ES-I3 (cell line): Measurements from ENCODE around the gene KIAA1958.
"Not testable (repeated sequence)": the region's sequence is repeated elsewhere in the genome, so short reads cannot be mapped to it uniquely, and the experiment has no call there.

Experiments used
- H3K36me3 ChIP-seq: 2 replicates; pipeline ENCODE4 v1.6.1; 2013; ENCODE audit warnings: mild to moderate bottlenecking, low read length, control low read depth, moderate library complexity; ENCODE audit not compliant: insufficient read depth
- H3K4me1 ChIP-seq: 2 replicates; pipeline ENCODE4 v1.6.1; 2013; ENCODE audit warnings: mild to moderate bottlenecking, control low read depth, low read length; ENCODE audit not compliant: insufficient read depth
- H3K9ac ChIP-seq: 2 replicates; pipeline ENCODE4 v1.6.1; 2013; ENCODE audit warnings: low read depth, mild to moderate bottlenecking, low read length, moderate library complexity
- H3K9me3 ChIP-seq: 2 replicates; pipeline ENCODE4 v1.6.1; 2013; ENCODE audit warnings: mild to moderate bottlenecking, low read length, moderate library complexity; ENCODE audit not compliant: control insufficient read depth, insufficient read depth

KIAA1958 gene

DNA sequence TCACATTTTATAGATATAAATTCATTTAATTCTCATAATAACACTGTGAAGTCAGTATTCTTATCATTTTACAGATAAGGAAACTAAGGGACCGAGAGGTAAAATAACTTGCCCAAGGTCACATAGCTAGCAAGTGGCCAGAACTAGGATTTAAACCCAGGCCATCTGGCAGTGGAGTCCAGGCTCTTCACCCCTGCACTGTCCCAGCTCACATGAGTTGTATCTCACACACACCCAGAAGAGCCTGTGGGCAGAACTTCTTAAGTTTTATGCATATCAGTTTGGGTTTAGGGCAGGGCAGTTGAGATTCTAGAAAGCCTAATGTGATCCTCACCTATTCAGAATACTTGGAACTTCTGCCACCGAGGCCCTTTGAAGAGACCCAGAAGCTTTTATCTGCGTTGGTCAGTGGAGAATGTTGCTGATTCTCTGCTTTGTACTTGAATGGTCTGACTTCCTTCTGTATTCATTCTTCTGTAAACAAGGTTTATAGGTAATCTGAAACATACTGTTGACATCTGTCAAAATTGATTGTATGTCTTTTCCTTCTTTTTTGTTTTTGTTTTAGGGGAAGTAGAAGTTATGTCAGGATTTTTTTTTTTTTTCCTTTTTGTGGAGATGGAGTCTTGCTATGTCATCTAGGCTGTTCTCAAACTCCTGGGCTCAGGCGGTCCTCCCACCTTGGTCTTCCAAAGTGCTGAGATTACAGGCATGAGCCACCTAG is 75.8 kb downstream of the KIAA1958 start:
- Histone ChIP-seq H3K4me1 (peaks cover 3% of the 10 kb centered on the region; the same call in 1 of the 2 replicates), H3K36me3 (no peaks in the 10 kb centered on the region), H3K9me3 (no peaks in the 10 kb centered on the region), H3K9ac (no peak overlapping the region)

DNA sequence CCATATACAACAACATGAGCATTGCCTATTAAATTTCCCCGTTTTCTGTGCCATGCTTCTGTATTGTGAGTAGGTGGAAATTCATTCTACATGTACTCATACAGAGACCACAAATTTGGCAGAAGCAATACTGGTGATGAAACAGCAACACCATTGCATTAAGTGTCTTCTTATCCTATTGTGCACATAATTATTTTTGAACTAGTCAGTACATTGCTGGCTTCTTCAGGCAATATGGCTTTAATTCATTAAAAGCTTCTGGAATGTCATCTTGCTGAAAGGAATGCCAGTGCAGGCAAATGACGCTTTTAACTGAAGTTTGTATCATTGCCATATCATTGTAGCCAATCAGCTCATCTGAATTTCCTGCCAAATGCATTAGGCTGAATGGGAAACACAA is 82.6 kb downstream of the KIAA1958 start:
- Histone ChIP-seq H3K9ac (no peak overlapping the region), H3K36me3 (no peaks in the 10 kb centered on the region), H3K9me3 (no peaks in the 10 kb centered on the region), H3K4me1 (no peaks in the 10 kb centered on the region)

- Histone ChIP-seq H3K36me3 (no peaks in the 10 kb centered on the region), H3K9ac (no peak overlapping the region), H3K4me1 (no peaks in the 10 kb centered on the region), H3K9me3 (no peaks in the 10 kb centered on the region)
These were observed 84.1 kb downstream of the KIAA1958 start for GRCh38 chr9:112570671-112571167.

- Histone ChIP-seq H3K4me1 (no peaks in the 10 kb centered on the region), H3K36me3 (no peaks in the 10 kb centered on the region), H3K9ac (no peak overlapping the region), H3K9me3 (no peaks in the 10 kb centered on the region)
These were observed 85.2 kb downstream of the KIAA1958 start for GRCh38 chr9:112571624-112572355.

DNA sequence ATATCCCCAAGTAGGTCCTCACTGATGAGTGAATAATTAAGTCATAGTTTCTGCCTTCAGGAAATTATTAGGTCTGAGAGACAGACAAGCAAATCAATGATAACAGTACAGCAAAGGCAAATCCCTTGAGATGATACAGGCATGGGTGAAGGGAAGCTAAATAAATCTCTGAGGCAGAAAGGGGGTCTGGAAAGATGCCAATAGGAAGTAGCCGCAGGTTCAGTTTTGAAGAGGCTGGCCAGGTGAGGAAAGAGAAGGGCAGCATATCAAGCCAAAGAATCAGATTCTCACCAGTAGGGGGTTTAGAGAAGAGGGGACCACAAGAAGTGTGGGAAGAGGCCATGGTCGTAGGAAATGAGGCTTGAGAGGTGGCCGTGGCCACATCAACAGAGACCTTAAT is 85.8 kb downstream of the KIAA1958 start:
- Histone ChIP-seq H3K4me1 (no peaks in the 10 kb centered on the region), H3K9me3 (no peaks in the 10 kb centered on the region), H3K36me3 (no peaks in the 10 kb centered on the region), H3K9ac (no peak overlapping the region)

DNA sequence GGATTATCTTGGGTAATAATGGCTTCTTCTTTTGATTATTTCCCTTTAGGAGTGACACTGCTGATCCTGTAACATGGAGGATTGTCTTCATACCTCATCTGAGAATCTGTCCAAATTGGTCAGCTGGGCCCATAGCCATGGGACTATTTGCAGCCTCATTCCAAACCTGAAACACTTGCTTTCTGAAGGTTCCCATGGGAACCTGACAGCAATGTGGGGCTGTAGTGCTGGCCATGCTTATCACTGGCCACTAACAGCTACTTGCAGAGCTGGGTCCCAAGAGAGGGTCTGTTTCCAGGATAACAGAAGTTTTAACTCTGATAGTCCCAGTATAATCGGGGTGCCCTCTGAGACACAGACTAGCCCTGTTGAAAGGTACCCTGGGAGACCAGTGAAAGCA is 87.4 kb downstream of the KIAA1958 start:
- no peak overlapping the region for H3K9ac ChIP-seq
- no peaks in the 10 kb centered on the region for H3K9me3 ChIP-seq
- no peaks in the 10 kb centered on the region for H3K4me1 ChIP-seq
- H3K36me3 ChIP-seq = no peaks in the 10 kb centered on the region

DNA sequence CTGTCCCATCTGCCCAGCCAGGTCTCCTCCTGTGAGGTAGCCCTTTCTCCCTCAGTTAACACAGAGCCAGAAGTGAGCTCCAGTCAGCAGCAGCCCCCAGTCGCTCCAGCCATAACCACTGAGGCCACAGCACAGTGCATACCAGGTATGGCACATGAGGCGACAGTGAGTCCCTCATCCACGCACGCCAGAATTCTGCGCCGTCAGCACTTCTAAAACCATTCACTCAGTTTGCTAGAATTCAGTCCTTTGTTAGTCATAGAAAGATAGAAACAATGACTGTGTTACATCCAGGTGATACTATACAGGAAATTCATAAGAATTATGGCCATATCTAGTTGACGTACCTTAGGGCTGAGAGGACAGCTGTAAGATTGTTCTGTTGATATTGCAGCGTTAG is 88.5 kb downstream of the KIAA1958 start:
- Histone ChIP-seq H3K9ac (no peak overlapping the region), H3K9me3 (no peaks in the 10 kb centered on the region), H3K4me1 (no peaks in the 10 kb centered on the region), H3K36me3 (no peaks in the 10 kb centered on the region)

- no peaks in the 10 kb centered on the region for H3K36me3 ChIP-seq
- H3K9ac ChIP-seq = no peak overlapping the region
- peaks cover 18% of the 10 kb centered on the region for H3K4me1 ChIP-seq
- H3K9me3 ChIP-seq = no peaks in the 10 kb centered on the region
These were observed 95.0 kb downstream of the KIAA1958 start for GRCh38 chr9:112581469-112582176.

GRCh38 chr9:112582371-112583262 is 96.0 kb downstream of the KIAA1958 start:
- no peaks in the 10 kb centered on the region for H3K9me3 ChIP-seq
- H3K9ac ChIP-seq = no peak overlapping the region
- H3K4me1 ChIP-seq = peaks cover 20% of the 10 kb centered on the region
- H3K36me3 ChIP-seq = no peaks in the 10 kb centered on the region

- Histone ChIP-seq H3K4me1 (peaks cover 17% of the 10 kb centered on the region), H3K9ac (no peak overlapping the region), H3K9me3 (no peaks in the 10 kb centered on the region), H3K36me3 (no peaks in the 10 kb centered on the region)
These were observed 100.0 kb downstream of the KIAA1958 start for GRCh38 chr9:112586599-112587155.

DNA sequence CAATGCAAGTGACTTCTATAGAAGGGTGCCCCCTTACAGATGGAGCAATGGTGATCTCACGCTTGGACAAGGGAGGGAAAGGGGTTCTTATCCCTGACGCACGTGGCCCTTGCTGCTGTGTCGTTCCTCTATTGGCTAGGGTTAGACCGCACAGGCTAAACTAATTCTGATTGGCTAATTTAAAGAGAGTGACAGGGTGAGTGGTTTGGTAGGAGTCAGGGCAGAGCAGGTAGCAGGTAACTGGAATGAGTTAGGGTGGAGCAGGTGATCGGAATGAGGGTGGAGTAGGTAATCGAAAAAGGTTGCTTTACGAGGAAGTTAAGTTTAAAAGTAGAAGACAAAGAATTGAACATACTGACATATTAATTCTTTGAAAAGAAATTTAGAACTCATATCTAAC is 105.2 kb downstream of the KIAA1958 start:
- H3K9ac ChIP-seq, H3K36me3 ChIP-seq, H3K4me1 ChIP-seq, H3K9me3 ChIP-seq: not testable (repeated sequence)

- Histone ChIP-seq H3K4me1 (no peaks in the 10 kb centered on the region), H3K9me3 (no peaks in the 10 kb centered on the region), H3K36me3 (peaks cover 3% of the 10 kb centered on the region; the same call in 1 of the 2 replicates), H3K9ac (no peak overlapping the region)
These were observed 113.1 kb downstream of the KIAA1958 start for GRCh38 chr9:112599732-112600131.

DNA sequence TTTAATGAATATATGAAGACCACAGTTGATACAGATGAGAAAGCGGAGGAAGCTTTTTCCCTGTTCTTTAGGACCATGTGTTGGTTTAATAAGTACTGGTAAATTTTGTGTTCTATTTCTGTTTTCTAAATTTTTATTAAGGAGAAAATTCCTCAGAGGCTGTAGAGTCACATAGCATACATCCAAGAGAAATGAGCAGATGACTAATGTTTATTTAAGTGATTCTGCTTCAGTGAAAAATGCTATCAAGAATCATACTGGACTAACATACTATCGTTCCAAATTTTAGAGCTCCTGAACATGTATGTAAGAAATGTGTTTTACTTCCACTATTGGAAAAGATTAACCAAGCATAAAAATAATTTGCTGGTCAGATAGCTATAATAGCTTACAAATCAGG is 115.0 kb downstream of the KIAA1958 start:
- no peak overlapping the region for H3K9ac ChIP-seq
- peaks cover 3% of the 10 kb centered on the region; the same call in 1 of the 2 replicates for H3K36me3 ChIP-seq
- no peaks in the 10 kb centered on the region for H3K4me1 ChIP-seq
- no peaks in the 10 kb centered on the region for H3K9me3 ChIP-seq
